GM19324 (cell line): ENCODE measurements around the gene EIF5AL1.
"Not testable (repeated sequence)": the region's sequence is repeated elsewhere in the genome, so short reads cannot be mapped to it uniquely, and the experiment has no call there.

Experiments used
- ATAC-seq: cut with Tn5 transposase; IDR thresholded peaks from one replicate; pipeline ENCODE4 v1.9.1; 2021; ENCODE audit warnings: mild to moderate bottlenecking, moderate library complexity; ENCODE audit not compliant: unreplicated experiment, low FRiP score

The EIF5AL1 gene

GRCh38 chr10:79511891-79512583, at the start of gene EIF5AL1:
Gene EIF5AL1, plus strand, starts transcription at chr10:79512533. Its CDS starts 117 bp downstream, at chr10:79512650.
- not testable (repeated sequence) for ATAC-seq

- ATAC-seq, result no peak
Observed at GRCh38 chr10:79463578-79464496, 48.5 kb upstream of the EIF5AL1 start.

- no peak for ATAC-seq
Observed at GRCh38 chr10:79465341-79465740, 47.0 kb upstream of the EIF5AL1 start.

GRCh38 chr10:79468015-79468560, 44.2 kb upstream of the EIF5AL1 start:
- ATAC-seq, result no peak

- ATAC-seq, result no peak
Observed at GRCh38 chr10:79468841-79469585, 43.3 kb upstream of the EIF5AL1 start.

- no peak for ATAC-seq
Observed at GRCh38 chr10:79470096-79470495, 42.2 kb upstream of the EIF5AL1 start.

GRCh38 chr10:79471776-79472175, 40.6 kb upstream of the EIF5AL1 start:
- no peak for ATAC-seq

GRCh38 chr10:79472449-79472848, 39.9 kb upstream of the EIF5AL1 start:
- ATAC-seq, result no peak

GRCh38 chr10:79472951-79473350, 39.4 kb upstream of the EIF5AL1 start:
- no peak for ATAC-seq

- ATAC-seq, result no peak
Observed at GRCh38 chr10:79473496-79474095, 38.7 kb upstream of the EIF5AL1 start.

GRCh38 chr10:79475119-79475653, 37.1 kb upstream of the EIF5AL1 start:
- no peak for ATAC-seq

GRCh38 chr10:79475877-79476276, 36.5 kb upstream of the EIF5AL1 start:
- no peak for ATAC-seq

GRCh38 chr10:79476645-79477044, 35.7 kb upstream of the EIF5AL1 start:
- ATAC-seq, result no peak

- ATAC-seq, result no peak
Observed at GRCh38 chr10:79477456-79477855, 34.9 kb upstream of the EIF5AL1 start.

GRCh38 chr10:79479283-79479909, 32.9 kb upstream of the EIF5AL1 start:
- ATAC-seq, result no peak

GRCh38 chr10:79482304-79482703, 30.0 kb upstream of the EIF5AL1 start:
- no peak for ATAC-seq

- ATAC-seq, result no peak
Observed at GRCh38 chr10:79482741-79483140, 29.6 kb upstream of the EIF5AL1 start.

- no peak for ATAC-seq
Observed at GRCh38 chr10:79483299-79483698, 29.0 kb upstream of the EIF5AL1 start.

- ATAC-seq, result no peak
Observed at GRCh38 chr10:79483948-79484347, 28.4 kb upstream of the EIF5AL1 start.

GRCh38 chr10:79484476-79484875, 27.9 kb upstream of the EIF5AL1 start:
- no peak for ATAC-seq
